Stimulated activated naive B cell treated with anti-CD40 and anti-IgM and Interleukin-4, amounts not matched to agents 10 μg/mL and 1 μg/mL and 100 μg/mL, for 72 hours (primary cell): Measurements from ENCODE around the gene PEX5L.
"Not testable (repeated sequence)": the region's sequence is repeated elsewhere in the genome, so short reads cannot be mapped to it uniquely, and the experiment has no call there.

Source experiments
- ATAC-seq, 2 donors: fragments of 150-1000 bp; cut with Tn5 transposase; replicated peaks; 2 replicates each; pipeline ENCODE4 v1.10.0; 2021; ENCODE audit warnings: moderate library complexity in 1 of 2
- DNase-seq: peaks from one replicate; pipeline ENCODE4 v3.0.0; 2021
- H3K27ac Mint-ChIP-seq: one replicate; pipeline ENCODE4 v1.8.0; 2022; ENCODE audit warnings: mild to moderate bottlenecking, mixed read lengths
- H3K27me3 Mint-ChIP-seq, 2 donors: one replicate each; pipeline ENCODE4 v1.8.0; 2022; ENCODE audit warnings: mixed read lengths in 2 of 2
- H3K36me3 Mint-ChIP-seq, 2 donors: one replicate each; pipeline ENCODE4 v1.8.0; 2022; ENCODE audit warnings: mixed read lengths in 2 of 2, mild to moderate bottlenecking in 1 of 2
- H3K4me1 Mint-ChIP-seq, 2 donors: one replicate each; pipeline ENCODE4 v1.8.0; 2022; ENCODE audit warnings: mixed read lengths in 2 of 2, mild to moderate bottlenecking in 1 of 2
- H3K4me3 Mint-ChIP-seq, 2 donors: one replicate each; pipeline ENCODE4 v1.8.0; 2022; ENCODE audit warnings: mild to moderate bottlenecking in 2 of 2, mixed read lengths in 2 of 2, moderate library complexity in 1 of 2
- H3K9me3 Mint-ChIP-seq, 2 donors: one replicate each; pipeline ENCODE4 v1.8.0; 2022; ENCODE audit warnings: mixed read lengths in 2 of 2, mild to moderate bottlenecking in 1 of 2

PEX5L gene, protein sequence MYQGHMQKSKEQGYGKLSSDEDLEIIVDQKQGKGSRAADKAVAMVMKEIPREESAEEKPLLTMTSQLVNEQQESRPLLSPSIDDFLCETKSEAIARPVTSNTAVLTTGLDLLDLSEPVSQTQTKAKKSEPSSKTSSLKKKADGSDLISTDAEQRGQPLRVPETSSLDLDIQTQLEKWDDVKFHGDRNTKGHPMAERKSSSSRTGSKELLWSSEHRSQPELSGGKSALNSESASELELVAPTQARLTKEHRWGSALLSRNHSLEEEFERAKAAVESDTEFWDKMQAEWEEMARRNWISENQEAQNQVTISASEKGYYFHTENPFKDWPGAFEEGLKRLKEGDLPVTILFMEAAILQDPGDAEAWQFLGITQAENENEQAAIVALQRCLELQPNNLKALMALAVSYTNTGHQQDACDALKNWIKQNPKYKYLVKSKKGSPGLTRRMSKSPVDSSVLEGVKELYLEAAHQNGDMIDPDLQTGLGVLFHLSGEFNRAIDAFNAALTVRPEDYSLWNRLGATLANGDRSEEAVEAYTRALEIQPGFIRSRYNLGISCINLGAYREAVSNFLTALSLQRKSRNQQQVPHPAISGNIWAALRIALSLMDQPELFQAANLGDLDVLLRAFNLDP

DNA sequence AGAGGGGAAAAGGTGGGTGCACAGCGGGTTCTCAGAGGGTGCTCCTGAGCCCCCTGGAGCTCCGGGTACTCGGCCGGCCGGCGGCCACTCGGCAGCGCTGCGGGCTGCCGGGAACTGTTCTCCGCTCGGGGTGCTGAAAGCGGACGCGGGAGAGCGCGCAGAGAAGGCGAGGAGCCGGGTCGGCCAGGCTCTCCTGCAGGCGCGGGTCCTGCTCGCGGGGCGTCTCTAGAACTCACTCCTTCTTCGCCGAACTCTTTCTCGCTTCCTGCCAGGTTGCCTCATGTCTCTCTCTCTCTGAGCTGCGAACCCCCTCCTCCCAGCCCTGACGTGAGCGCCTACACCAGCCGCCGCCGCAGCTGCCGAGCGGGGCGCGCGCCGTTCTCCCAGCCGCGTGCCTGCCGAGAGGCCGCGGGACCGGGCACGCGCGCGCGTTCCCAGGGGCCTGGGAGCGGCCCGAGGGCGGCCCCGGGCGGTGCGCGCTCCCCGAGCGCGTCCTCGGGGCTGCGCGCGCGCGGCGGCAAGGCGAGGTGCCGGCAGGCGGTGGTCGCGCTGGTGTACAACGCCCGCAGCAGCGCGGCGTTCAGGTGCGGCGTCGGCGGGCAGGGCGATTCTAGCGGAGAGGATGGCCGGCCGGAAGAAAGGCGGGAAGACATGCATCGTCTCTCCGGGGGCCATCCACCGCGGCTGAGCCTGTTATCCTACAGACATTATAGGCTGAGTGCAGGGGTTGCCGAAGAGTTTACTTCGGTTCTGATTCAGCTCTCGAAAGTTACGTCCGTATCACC is at the start of gene PEX5L:
Gene PEX5L, minus strand, starts transcription at position 267 of the 785 bp plus-strand sequence. CDS start 338 bp downstream, outside the sequence.
- H3K27ac Mint-ChIP-seq, result peak within 1 kb of the TSS; percentile 9
- H3K9me3 Mint-ChIP-seq, result peaks cover 0 to 1% of the 10 kb centered on the region in 2 donors
- no peaks in the 10 kb centered on the region for H3K36me3 Mint-ChIP-seq
- DNase-seq (peak; percentile 3), ATAC-seq (peak; percentile 22 to 42)
- peak within 1 kb of the TSS; percentile 64 to 65 for H3K4me3 Mint-ChIP-seq
- peaks cover 8 to 11% of the 10 kb centered on the region in 2 donors for H3K4me1 Mint-ChIP-seq
- peaks cover 42 to 60% of the 10 kb centered on the region in 2 donors for H3K27me3 Mint-ChIP-seq

DNA sequence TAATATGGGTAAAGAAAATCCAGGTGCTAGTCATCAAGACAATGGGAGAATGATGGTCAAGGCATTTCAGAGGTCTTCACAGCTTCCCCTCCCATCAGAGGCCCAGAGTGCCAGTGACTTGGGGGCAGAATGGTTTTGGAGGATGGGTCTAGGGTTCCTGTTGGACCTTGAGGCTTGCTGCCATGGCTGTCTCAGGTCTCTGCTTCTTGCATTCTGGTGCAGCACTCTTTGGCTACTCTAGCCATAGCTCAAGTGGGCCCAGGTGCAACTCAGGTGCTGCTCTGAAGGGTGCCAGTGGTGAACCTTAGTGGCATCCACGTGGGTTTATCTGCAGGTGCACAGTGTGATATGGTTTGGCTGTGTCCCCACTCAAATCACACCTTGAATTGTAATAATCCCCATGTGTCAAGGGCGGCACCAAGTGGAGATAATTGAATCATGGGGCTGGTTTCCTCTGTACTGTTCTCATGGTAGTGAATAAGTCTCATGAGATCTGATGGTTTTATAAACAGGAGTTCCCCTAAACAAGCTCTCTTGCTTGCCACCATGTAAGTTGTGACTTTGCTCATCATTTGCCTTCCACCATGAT is 48.5 kb upstream of the PEX5L start:
- ATAC-seq, result no peak

DNA sequence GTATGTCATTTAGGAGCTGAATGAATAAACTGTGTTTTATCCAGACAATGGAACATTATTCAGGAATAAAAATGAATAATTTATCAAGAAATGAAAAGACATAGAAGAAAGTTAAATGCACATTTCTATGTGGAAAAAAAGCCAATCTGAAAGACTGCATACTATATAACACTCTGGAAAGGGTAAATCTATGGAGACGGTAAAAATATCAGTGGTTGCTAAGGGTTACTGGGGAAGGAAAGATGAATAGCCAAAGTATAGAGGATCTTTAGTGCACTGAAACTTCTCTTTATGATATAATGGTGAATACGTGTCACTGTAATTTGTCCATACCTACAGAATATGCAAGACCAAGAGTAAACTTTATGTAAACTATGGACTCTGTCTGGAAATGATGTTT is 46.0 kb upstream of the PEX5L start:
- H3K9me3 Mint-ChIP-seq, result peaks cover 0 to 4% of the 10 kb centered on the region in 2 donors
- no peaks in the 10 kb centered on the region for H3K4me1 Mint-ChIP-seq
- ATAC-seq (no peak), DNase-seq (no peak)
- H3K4me3 Mint-ChIP-seq, result no peak overlapping the region
- H3K27ac Mint-ChIP-seq, result no peak overlapping the region
- no peaks in the 10 kb centered on the region for H3K36me3 Mint-ChIP-seq
- no peaks in the 10 kb centered on the region for H3K27me3 Mint-ChIP-seq

More for the DNA sequence above, 48.5 kb upstream of the PEX5L start:
- Mint-ChIP-seq H3K4me1 (no peaks in the 10 kb centered on the region), H3K27me3 (no peaks in the 10 kb centered on the region), H3K4me3 (no peak overlapping the region), H3K27ac (no peak overlapping the region), H3K36me3 (no peaks in the 10 kb centered on the region), H3K9me3 (peaks cover 0 to 4% of the 10 kb centered on the region in 2 donors)
- DNase-seq, result no peak

DNA sequence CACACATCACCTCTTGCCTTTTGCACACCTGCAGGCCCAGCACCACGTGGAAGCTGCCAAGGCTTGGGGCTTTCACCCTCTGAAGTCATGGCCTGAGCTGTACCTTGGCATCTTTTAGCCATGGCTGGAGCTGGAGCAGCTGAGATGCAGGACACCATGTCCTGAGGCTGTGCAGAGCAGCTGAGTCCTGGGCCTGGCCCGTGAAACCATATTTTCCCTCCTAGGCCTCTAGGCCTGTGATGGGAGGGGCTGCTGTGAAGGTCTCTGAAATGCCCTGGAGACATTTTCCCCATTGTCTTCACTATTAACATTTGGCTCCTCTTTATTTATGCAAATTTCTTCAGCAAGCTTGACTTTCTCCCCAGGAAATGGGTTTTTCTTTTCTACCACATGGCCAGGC is 41.9 kb upstream of the PEX5L start:
- Mint-ChIP-seq H3K4me3 (no peak overlapping the region), H3K27ac (no peak overlapping the region), H3K27me3 (no peaks in the 10 kb centered on the region), H3K9me3 (peaks cover 0 to 2% of the 10 kb centered on the region in 2 donors), H3K4me1 (no peaks in the 10 kb centered on the region), H3K36me3 (no peaks in the 10 kb centered on the region)
- DNase-seq, result no peak
- no peak for ATAC-seq

DNA sequence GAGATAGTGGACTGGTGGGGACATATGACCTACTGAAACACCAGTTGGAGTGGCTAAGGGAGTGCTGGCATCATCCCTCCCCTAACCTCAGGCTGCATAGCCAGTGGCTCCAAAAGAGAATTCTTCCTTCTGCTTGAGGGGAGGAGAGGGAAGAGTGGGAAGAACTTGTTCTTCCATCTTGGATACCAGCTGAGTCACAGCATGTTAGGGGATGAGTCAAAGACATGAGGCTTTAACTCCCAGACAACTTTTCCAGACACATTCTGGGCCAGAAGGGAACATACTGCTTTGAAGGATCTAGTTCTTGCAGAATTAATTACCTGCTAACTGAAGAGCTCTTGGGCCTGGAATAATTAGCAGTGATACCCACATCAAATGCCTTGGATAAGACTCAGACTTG is 36.8 kb upstream of the PEX5L start:
- peaks cover 0 to 2% of the 10 kb centered on the region in 2 donors for H3K9me3 Mint-ChIP-seq
- DNase-seq, result no peak
- H3K36me3 Mint-ChIP-seq, result no peaks in the 10 kb centered on the region
- no peak overlapping the region for H3K4me3 Mint-ChIP-seq
- H3K27me3 Mint-ChIP-seq, result no peaks in the 10 kb centered on the region
- no peak for ATAC-seq
- peaks cover 0 to 1% of the 10 kb centered on the region in 2 donors for H3K4me1 Mint-ChIP-seq
- H3K27ac Mint-ChIP-seq, result no peak overlapping the region

DNA sequence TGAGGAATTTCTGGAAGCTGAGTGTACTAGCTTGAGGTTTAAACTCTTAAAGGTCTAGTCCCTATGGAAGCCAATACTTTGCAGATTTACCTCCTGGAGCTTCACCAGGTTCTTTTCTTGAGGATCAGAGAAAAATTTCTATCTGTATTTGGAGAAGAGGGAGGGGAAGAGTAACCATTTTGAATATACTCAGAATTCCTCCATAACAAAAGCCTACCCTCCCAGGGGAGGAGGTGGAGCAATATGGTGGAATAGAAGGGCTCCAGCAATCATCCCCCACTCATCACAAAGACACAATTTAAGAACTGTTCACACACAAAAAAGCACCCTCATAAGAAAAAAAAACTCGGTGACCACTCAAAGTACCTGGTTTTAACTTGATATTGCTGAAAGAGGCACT is 36.0 kb upstream of the PEX5L start:
- Mint-ChIP-seq H3K27ac (no peak overlapping the region), H3K36me3 (no peaks in the 10 kb centered on the region), H3K4me3 (no peak overlapping the region), H3K9me3 (peaks cover 0 to 2% of the 10 kb centered on the region in 2 donors), H3K27me3 (no peaks in the 10 kb centered on the region), H3K4me1 (peaks cover 0 to 1% of the 10 kb centered on the region in 2 donors)
- no peak for DNase-seq
- no peak for ATAC-seq

DNA sequence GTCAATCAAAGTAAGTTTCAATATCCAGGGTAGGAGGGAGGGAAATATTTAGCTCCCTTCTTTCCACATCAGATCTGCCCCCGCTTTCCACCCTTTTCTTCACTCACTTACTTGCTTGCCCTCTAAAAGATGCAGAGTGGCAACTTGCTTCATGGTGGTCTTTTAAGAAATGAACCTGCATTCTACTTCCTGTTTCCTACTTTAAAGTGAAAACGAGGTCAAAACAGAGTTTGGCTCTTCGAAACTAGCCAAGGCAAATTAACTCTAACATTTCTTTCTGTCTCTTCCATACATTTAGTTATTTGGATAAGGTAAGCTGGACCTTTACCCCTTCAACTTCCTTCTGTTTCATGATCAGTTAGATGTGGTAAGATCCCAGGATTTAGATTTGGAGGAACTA is 34.2 kb upstream of the PEX5L start:
- Mint-ChIP-seq H3K4me3 (no peak overlapping the region), H3K9me3 (peaks cover 0 to 2% of the 10 kb centered on the region in 2 donors), H3K4me1 (peaks cover 0 to 1% of the 10 kb centered on the region in 2 donors), H3K27me3 (no peaks in the 10 kb centered on the region), H3K36me3 (no peaks in the 10 kb centered on the region), H3K27ac (no peak overlapping the region)
- ATAC-seq (no peak), DNase-seq (no peak)

DNA sequence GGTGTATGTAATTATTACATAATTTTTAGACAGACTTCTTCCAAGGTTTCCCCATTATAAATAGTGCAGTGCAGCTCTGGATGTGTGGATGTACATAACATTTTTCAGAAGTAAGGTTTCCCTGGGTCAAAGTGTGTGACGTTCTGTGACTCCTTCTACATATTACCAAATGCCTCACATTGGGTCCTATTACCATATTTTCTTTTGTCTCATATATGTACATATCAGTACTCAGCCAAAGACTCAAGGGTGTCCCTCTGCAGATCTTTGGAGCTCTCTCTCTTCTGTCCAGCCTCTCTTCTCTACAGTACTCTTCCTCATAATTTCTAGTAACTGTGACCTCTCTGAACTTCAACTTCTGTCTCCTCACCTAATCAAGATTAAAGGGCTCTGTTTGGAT is 31.3 kb upstream of the PEX5L start:
- no peaks in the 10 kb centered on the region for H3K9me3 Mint-ChIP-seq
- peaks cover 0 to 1% of the 10 kb centered on the region in 2 donors for H3K4me1 Mint-ChIP-seq
- H3K4me3 Mint-ChIP-seq, result no peak overlapping the region
- H3K27ac Mint-ChIP-seq, result no peak overlapping the region
- no peaks in the 10 kb centered on the region for H3K36me3 Mint-ChIP-seq
- DNase-seq (no peak), ATAC-seq (no peak)
- H3K27me3 Mint-ChIP-seq, result peaks cover 0 to 4% of the 10 kb centered on the region in 2 donors

DNA sequence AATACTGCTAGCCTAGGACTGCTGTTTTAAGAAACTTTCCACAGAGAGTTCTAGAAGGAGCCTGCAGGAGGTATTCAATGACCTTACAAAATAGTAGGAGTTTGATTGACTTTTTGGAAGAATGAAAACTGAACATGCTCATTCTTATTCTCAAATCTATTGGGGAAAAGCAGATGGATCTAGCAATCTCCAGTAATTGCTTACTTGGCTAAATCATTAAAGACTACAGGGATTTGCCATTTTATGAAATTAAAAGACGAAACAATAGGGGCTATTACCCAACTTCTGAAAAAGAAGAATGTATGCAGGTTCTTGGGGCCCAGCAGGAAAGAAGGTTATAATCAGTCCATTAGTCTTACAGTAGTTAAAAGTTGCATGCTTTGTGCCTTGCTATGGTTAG is 29.9 kb upstream of the PEX5L start:
- H3K27ac Mint-ChIP-seq, result no peak overlapping the region
- no peaks in the 10 kb centered on the region for H3K9me3 Mint-ChIP-seq
- no peaks in the 10 kb centered on the region for H3K36me3 Mint-ChIP-seq
- ATAC-seq (no peak), DNase-seq (no peak)
- peaks cover 0 to 4% of the 10 kb centered on the region in 2 donors for H3K27me3 Mint-ChIP-seq
- peaks cover 0 to 1% of the 10 kb centered on the region in 2 donors for H3K4me1 Mint-ChIP-seq
- H3K4me3 Mint-ChIP-seq, result no peak overlapping the region

DNA sequence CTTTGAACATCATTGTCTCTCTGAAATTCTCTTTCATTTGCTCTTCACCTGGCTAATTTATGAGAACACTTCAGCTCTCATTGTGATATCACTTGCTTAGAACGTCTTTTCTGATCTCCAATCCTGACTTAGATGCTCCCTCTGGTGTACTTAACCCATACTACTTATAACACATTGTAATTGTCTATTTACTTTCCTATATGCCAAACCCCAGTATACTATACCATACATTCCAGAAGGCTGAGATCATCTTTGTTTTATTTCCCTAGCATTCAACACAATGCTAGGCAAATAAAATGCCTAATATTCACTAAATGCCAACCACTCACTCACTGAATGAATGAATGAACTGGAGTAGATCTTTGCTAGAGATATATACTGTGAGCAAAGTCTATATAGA is 27.0 kb upstream of the PEX5L start:
- Mint-ChIP-seq H3K27me3 (peaks cover 0 to 4% of the 10 kb centered on the region in 2 donors), H3K27ac (no peak overlapping the region), H3K36me3 (no peaks in the 10 kb centered on the region), H3K9me3 (no peaks in the 10 kb centered on the region), H3K4me3 (no peak overlapping the region), H3K4me1 (no peaks in the 10 kb centered on the region)
- DNase-seq (no peak), ATAC-seq (no peak)

DNA sequence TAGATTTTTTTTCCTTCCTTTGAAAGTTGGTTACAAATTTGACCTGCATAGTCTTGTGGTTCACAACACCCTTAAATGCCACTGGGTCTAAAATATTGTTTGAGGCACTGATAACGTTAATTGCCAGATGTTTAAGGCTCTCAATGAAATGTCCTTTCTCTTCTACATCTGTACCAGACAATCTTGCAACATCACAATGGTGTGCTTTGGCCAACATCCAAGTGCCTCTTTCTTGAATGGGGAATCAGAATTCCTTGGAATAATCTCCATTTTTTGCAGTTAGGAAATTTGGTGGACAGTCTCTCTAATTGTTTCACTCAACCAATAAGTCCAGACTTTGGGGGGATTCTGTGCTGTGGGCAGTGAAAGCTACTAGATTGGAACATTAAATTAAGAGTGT is 26.0 kb upstream of the PEX5L start:
- peaks cover 4% of the 10 kb centered on the region in 2 donors for H3K27me3 Mint-ChIP-seq
- H3K36me3 Mint-ChIP-seq, result no peaks in the 10 kb centered on the region
- H3K4me3 Mint-ChIP-seq, result no peak overlapping the region
- no peaks in the 10 kb centered on the region for H3K9me3 Mint-ChIP-seq
- no peak overlapping the region for H3K27ac Mint-ChIP-seq
- no peaks in the 10 kb centered on the region for H3K4me1 Mint-ChIP-seq
- ATAC-seq (no peak), DNase-seq (no peak)

DNA sequence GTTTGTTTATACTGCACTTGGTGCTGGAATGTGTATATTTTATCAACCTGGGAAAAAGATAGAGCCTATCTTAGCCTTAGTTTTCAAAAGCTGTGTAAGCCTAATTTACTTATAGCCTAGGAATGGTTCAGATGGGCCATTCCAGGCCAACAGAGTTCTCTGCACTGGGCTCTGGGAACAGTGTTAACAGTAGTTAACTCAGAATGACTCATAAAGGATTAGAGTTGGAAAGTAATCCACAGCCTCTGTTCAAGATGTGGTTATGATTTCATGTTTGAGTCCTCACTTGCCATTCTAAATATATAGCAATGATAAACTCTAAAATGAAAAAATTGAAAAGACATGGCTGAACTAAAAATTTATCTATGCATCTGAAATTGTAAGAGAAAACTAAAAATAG is 22.6 kb upstream of the PEX5L start:
- Mint-ChIP-seq H3K9me3 (no peaks in the 10 kb centered on the region), H3K27me3 (peaks cover 4% of the 10 kb centered on the region in 2 donors), H3K4me3 (no peak overlapping the region), H3K36me3 (no peaks in the 10 kb centered on the region), H3K4me1 (no peaks in the 10 kb centered on the region), H3K27ac (no peak overlapping the region)
- ATAC-seq, result no peak
- no peak for DNase-seq

DNA sequence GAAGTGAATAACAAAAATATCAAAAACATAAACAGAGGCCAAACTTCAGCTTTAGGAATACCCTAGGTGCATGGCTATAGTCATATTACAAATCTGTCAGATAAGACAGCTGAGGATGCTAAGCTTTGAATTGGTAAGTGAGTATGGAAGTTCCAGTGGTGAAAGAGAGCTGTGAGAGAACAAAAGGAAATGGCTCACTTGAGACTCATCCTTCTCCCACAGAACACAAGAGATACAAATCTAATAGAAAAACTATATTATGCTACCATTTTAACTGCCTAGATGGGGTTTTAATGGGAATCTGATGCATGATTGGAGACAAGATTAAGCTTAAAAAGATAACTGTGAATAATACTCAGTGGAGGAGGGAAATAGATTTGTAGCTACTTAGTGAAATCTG is 21.5 kb upstream of the PEX5L start:
- no peaks in the 10 kb centered on the region for H3K9me3 Mint-ChIP-seq
- H3K27ac Mint-ChIP-seq, result no peak overlapping the region
- no peaks in the 10 kb centered on the region for H3K4me1 Mint-ChIP-seq
- no peaks in the 10 kb centered on the region for H3K36me3 Mint-ChIP-seq
- no peak overlapping the region for H3K4me3 Mint-ChIP-seq
- DNase-seq (no peak), ATAC-seq (no peak)
- H3K27me3 Mint-ChIP-seq, result peaks cover 0 to 4% of the 10 kb centered on the region in 2 donors

DNA sequence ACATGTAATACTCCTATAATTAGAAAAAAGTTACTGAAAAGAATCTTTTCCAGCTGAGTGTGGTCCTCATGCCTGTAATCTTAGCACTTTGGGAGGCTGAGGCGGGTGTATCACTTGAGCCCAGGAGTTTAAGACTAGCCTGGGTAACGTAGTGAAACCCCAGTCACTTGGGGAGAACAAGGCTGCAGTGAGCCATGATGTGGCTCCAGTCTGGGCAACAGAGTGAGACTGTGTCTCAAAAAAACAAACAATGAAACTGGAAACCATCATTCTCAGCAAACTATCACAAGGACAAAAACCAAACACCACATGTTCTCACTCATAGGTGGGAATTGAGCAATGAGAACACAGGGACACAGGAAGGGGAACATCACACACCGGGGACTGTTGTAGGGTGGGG is 18.9 kb upstream of the PEX5L start:
- H3K4me3 Mint-ChIP-seq, H3K36me3 Mint-ChIP-seq, H3K9me3 Mint-ChIP-seq, ATAC-seq, H3K4me1 Mint-ChIP-seq, H3K27me3 Mint-ChIP-seq, H3K27ac Mint-ChIP-seq, DNase-seq: not testable (repeated sequence)
